T47D (cell line): ENCODE results near the gene ZFP36.
"Not testable (repeated sequence)": the region's sequence is repeated elsewhere in the genome, so short reads cannot be mapped to it uniquely, and the experiment has no call there.

Experiments used
- DNase-seq, 2 experiments: peaks; one replicate each; pipeline versions ENCODE4 v3.0.0 to v3.0.0-alpha.2; 2011 to 2012; ENCODE audit warnings: low read depth in 1 of 2, low spot score in 1 of 2
- JUND ChIP-seq: IDR thresholded peaks from 2 replicates; pipeline ENCODE4 v1.6.1; 2012; ENCODE audit warnings: low read depth
- in situ Hi-C: cut with HindIII; loops from 2 replicates; pipeline ENCODE4 v1.10.0; 2016; ENCODE audit warnings: low sequenced_read_pairs, low pct_unique_long_range_greater_than_20kb

The ZFP36 gene

DNA sequence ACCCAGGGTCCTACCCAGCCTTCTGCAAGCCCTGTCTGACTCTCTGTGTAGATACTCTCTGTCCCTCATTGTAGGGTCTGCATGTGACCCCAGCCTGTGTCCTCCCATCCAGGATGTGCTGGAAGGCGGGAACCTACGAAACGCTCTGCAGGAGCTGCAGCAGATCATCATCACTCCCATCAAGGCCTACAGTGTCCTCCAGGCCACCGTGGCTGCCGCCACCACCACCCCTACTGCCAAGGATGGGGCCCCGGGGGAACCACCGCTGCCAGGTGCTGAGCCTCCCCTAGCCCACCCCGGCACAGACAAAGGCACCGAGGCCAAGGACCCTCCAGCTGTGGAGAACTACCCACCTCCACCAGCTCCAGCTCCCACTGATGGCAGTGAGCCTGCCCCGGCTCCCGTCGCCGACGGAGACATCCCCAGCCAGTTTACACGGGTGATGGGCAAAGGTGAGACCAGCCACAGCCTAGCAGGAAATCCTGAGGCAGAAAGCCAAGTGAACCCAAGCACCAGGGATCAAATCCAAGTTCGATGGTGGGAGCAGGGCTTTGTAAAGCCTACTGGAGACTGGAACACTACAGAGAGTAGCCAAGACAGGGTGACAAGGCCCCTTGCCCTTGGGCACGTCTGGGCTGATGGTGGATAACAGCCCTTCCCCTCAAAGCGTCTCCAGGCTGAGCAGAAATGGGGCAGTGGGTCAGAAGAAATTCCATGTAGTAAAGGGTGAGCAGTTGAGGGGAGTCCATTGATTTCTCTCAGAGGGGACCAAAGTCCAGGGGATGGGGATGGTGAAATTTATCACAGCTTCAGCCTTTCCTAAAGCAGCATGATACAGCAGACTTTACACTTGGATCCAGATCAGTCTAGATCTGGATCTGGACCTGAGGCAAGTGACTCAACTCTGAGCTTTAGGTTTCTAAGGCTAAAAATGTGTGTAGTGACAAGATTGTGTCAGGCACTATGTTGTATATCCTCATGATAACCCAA, 29.0 kb upstream of the ZFP36 start:
- no peak for DNase-seq
- no peak for TF ChIP-seq JUND
- in situ Hi-C loops = no loop called here

DNA sequence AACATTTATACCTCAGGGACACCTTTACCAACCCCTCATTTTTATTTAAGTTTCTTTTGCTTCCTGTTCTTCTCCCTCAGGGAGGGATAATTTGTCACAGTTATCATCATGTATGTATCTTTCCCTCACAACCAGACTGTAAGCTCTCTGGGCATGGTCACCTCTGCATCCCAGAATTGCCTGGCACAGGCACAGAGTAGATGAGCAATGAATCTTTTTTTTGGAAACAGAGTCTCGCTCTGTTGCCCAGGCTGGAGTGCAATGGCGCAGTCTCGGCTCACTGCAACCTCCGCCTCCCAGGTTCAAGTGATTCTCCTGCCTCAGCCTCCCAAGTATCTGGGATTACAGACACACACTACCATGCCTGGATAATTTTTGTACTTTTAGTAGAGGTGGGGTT, 27.3 kb upstream of the ZFP36 start:
- in situ Hi-C loops, DNase-seq: not testable (repeated sequence)

DNA sequence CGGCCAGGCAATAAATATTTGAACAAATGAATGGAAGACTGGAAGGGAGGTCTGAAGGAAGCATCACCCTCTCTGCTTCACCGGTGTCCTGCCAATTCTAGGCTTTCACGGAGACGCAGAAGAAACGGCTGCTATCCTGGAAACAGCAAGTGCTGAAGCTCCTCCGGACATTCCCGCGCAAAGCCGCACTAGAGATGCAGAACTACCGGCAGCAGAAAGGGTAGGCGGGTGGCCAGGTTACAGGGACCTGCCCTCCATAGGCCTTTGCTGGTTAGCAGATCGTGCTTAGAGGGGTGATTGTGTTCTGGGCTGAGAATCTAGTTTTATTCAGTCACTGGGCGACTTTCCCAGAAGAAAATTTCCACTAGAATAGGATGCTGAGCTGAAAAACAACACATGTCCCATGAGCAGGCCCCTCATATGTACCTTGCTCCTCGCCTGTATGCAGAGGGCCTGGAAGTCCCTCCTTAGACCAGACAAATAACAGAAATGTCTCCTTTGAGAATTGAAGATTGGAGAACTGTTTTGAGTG, 26.7 kb upstream of the ZFP36 start:
- TF ChIP-seq JUND = no peak
- in situ Hi-C loops = no loop called here
- no peak for DNase-seq

DNA sequence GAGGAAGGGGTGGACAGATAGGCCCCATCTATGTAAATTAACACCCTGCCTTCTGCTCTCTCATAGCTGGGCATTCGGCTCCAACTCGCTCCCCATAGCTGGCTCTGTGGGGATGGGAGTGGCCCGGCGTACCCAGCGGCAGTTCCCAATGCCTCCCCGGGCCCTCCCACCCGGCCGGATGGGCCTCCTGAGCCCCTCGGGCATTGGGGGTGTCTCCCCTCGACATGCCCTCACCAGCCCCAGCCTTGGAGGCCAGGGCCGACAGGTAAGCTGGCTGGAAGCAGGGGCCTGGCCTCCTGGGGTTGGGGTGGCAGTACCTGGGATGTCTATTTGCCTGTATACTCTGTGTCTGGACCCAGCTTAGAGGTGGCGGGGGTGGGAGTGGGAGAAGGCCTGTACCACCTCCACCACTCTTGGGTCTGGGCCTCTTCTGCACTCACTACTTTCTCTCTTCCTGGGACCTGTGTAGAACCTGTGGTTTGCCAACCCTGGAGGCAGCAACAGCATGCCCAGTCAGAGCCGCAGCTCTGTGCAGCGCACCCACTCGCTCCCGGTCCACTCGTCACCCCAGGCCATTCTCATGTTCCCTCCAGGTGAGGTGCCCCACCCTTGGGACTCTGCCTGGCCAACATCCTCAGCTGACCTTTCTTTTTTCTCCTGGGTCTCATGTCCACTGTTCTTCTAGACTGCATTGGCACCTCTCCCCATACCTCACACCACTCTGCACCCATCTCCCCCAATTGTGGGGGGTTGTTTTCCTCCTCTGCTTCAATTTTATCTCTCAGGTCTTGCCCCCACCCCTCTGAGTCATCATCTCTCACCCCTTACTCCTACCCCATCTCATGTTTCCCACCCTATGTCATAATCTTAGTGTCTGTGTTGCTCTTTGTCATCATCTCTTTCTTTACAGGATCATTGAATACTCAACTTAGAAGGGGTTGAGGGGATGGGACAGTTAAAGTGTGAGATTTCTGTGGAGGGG, 25.8 kb upstream of the ZFP36 start:
- no peak for DNase-seq
- in situ Hi-C loops = no loop called here
- TF ChIP-seq JUND = no peak

DNA sequence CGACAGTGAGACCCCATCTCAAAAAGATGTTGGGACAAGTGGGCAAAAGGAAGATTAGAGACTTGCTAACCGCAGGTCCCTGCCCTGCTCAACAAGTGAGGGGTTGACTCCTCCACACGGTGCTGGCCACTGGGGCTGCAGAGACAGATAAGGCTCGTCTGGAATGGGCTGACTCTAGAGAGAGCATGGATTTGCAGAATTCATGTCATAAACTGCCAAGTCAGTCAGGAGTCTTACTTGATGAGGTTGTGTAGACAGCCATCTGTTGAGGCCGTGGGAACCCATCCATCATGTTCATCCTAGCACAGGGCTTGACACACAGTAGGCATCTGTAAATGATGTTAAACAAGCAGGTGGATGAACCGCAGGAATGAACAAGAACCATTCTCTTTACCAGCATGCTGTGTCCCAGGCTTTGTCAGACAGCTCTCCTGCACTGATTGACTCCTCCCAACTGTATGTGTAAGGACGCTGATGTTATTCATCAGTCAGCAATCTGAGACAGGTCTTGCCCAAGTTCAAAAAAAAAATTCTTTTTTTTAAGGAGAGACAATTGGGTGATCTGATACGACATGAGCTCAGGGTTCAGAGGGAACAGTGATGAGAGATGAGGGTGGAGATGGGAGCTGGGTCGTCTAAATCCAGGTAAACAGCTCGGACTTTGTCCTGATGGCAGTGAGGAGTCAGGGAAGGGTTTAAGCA, 24.6 kb upstream of the ZFP36 start:
- DNase-seq = no peak
- in situ Hi-C loops = no loop called here

DNA sequence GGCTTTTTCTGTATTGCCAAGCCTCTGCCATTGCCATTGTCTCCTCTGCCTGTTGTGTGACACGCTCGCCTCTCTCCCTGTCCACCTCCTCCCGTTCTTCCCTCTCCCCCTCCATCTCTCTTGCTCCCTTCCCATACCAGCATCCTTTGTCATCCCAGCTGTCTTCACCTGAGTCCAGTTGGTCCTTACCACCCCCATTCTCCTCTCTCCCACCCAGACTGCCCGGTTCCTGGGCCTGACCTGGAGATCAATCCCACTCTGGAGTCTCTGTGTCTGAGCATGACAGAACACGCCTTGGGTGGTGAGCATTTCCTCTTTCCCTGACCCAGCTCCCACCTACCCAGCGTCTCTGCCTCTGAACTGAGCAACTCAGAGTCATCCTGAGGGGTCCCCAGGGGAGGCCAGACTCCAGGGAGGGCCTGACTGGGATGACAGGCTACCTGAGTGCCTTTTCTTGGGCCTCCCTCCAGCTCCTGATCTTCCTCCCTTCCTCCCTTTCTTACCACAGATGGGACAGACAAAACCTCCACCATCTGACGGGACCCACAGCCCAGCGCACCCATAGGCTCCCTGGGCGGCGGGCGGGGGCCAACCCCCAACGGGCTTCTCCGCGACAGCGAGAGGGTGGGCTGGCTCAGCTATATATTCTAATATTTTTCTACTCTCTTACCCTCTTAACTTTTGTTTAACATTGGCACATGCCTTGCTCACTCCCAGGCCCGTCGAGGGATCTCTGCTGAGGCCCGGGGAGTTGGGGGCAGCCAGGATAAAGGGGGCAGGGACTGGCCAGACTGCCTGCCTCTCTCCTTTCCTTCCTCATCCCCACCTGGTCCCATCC, 23.4 kb upstream of the ZFP36 start:
- in situ Hi-C loops = no loop called here
- TF ChIP-seq JUND = no peak

More for the DNA sequence above, 24.6 kb upstream of the ZFP36 start:
- no peak for TF ChIP-seq JUND

DNA sequence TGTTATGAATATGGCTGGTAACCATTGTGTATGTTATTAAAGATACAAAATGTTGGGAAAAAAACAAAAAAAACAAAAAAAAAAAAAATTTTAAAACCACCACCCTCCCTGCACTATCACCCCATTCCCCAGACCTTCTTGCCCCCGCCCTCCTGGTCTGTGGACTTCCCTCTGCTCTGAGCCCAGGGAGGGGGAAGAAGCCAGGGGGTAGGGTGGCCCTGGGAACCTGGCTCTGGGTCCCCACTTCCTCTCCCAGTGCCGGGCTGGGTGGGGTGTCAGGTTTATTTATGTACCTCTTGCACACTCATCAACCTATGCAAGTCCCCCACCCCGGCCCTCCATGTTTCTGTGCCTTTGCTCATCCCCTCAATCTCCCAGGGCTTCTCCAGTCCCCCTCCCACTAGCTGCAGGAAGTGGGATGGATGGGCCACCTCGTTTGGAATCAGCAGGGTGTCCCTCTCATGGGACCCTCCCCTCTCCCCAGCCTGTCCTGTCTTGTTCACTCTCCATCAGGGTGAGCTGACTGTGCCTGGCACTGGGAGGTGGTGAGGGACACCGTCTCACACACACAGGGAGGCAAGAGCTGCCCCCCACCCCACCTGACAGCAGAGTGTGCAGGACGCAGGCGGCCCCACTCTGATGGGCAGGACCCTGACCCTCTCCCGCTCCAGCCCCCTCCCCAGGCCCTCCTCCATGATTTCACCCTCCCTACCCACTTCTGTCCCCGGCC, 21.6 kb upstream of the ZFP36 start:
- in situ Hi-C loops = no loop called here
- TF ChIP-seq JUND = no peak
- no peak for DNase-seq

More for the DNA sequence above, 23.4 kb upstream of the ZFP36 start:
- no peak for DNase-seq

DNA sequence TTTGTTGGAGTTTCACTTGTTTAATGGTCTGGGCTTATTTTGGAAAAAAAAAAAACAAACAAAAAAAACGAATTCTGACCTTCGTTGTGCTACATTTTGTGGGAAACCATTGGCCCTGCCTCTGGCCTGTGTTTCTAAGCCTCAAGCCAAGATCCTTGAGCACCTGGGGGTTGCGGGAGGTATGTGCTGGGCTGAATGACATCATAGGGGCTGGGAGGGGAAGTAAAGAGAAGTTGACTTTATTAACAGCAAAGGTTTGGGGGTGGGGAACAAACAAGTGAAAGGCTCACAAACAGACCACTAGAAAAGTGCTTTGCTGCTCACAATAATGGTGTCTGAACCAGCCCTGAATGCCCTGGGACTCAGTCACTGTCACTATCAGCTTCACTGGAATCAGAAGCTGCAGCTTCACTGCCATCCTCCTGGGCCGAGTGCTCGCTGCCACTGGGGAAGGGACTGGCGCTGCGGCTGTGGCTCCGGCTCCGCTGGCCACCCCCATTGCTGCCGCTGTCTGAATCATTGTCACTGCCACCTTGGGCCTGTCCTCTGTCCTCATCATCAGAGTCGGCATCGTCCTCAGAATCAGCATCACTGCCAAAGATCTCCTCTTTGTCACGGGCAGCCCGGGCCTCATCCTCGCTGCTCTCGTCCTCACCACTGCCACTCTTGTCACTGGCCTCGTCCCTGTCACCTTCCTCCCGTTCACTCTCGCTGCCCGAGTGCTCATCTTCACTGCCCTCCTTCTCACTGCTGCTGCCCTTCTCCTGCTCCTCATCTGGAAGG, 20.8 kb upstream of the ZFP36 start:
- in situ Hi-C loops = no loop called here

DNA sequence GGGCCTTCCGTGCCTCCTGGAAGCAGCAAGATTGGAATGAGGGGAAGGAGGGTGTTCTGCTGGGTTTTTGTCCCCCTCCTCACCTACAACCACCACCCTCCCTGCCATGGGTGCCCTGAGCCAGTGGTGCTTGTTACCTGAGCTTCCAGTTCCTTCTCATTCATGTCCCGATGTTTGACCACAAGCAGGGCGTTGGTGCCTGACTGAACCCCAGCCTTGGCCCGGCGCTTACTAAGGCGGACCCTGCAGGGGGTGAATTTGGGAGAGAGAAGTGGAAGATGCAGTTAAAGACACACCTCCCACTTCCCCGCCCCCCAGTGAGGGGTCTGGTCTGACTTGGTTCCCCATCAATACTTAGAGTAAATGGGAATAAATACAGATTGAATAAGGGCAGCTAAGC, 20.1 kb upstream of the ZFP36 start:
- DNase-seq = no peak
- in situ Hi-C loops = no loop called here
- no peak for TF ChIP-seq JUND

More for the DNA sequence above, 20.8 kb upstream of the ZFP36 start:
- no peak for DNase-seq
- TF ChIP-seq JUND = no peak

DNA sequence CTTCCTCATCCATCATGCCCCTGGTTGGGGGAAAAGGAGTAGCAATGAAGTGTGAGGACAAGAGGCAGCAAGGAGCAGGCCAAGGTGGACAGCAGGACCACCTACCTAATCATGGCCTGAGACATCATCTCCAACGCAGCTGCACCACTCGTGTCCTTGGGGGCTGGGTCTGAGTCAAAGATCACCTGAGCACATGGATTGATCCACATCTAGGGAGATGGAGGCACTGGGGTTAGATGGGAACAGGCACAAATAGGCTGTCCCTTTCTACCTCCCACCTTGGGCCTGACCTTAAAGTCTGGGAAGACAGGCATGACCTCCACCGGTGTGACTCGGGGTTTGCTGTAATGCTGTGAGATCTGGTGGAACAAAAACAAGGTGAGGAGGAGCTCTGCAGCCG, 18.0 kb upstream of the ZFP36 start:
- no peak for TF ChIP-seq JUND
- no peak for DNase-seq
- in situ Hi-C loops = no loop called here
